Astrocyte (in vitro differentiated cells and primary cell): ENCODE results near the gene COG5. TPM values are rescaled to one million over a fixed set of nuclear protein-coding genes. Genes with fewer than 3 reads are reported as not detected.

Experiments
- DNase-seq: peaks from one replicate; pipeline ENCODE4 v3.0.0-alpha.2; 2010; ENCODE audit warnings: low read depth
- FAIRE-seq: peaks from 2 replicates; lab custom pipeline; 2011; peaks lifted over from hg19 to GRCh38; lab: Jason Lieb, UNC
- H2AFZ ChIP-seq: 2 replicates; pipeline ENCODE4 v1.6.0; 2012; ENCODE audit warnings: low read depth, low read length, inconsistent platforms
- H3K27ac ChIP-seq: 2 replicates; pipeline ENCODE4 v1.5.1; 2011; ENCODE audit warnings: low read depth, low read length, inconsistent platforms
- H3K27me3 ChIP-seq: 2 replicates; pipeline ENCODE4 v1.6.0; 2011; ENCODE audit warnings: low read length, inconsistent platforms; ENCODE audit not compliant: insufficient read depth
- H3K36me3 ChIP-seq: 2 replicates; pipeline ENCODE4 v1.5.1; 2011; ENCODE audit warnings: low read length, inconsistent platforms; ENCODE audit not compliant: insufficient read depth
- H3K4me1 ChIP-seq: 2 replicates; pipeline ENCODE4 v1.5.1; 2011; ENCODE audit warnings: low read length, inconsistent platforms; ENCODE audit not compliant: insufficient read depth
- H3K4me2 ChIP-seq: 2 replicates; pipeline ENCODE4 v1.6.0; 2012; ENCODE audit warnings: low read length, inconsistent platforms
- H3K4me3 ChIP-seq: 2 replicates; pipeline ENCODE4 v1.5.1; 2011; ENCODE audit warnings: low read depth, mild to moderate bottlenecking, low read length, inconsistent platforms; ENCODE audit not compliant: insufficient read depth
- H3K79me2 ChIP-seq: 2 replicates; pipeline ENCODE4 v1.6.0; 2012; ENCODE audit warnings: mild to moderate bottlenecking, low read length, inconsistent platforms; ENCODE audit not compliant: insufficient read depth
- H3K9ac ChIP-seq: 2 replicates; pipeline ENCODE4 v1.6.0; 2012; ENCODE audit warnings: mild to moderate bottlenecking, low read length, inconsistent platforms
- H3K9me3 ChIP-seq: 2 replicates; pipeline ENCODE4 v1.5.1; 2012; ENCODE audit warnings: low read depth, mild to moderate bottlenecking, low read length, inconsistent platforms; ENCODE audit not compliant: insufficient read depth
- H4K20me1 ChIP-seq: 2 replicates; pipeline ENCODE4 v1.6.0; 2012; ENCODE audit warnings: low read length, inconsistent platforms; ENCODE audit not compliant: insufficient read depth
- H3K27ac Mint-ChIP-seq: one replicate; pipeline ENCODE4 v1.8.0; 2021; ENCODE audit warnings: mild to moderate bottlenecking, mixed read lengths; ENCODE audit not compliant: unreplicated experiment
- H3K27me3 Mint-ChIP-seq: one replicate; pipeline ENCODE4 v1.8.0; 2021; ENCODE audit warnings: low read depth, mixed read lengths; ENCODE audit not compliant: unreplicated experiment
- H3K36me3 Mint-ChIP-seq: one replicate; pipeline ENCODE4 v1.8.0; 2021; ENCODE audit warnings: low read depth, mixed read lengths; ENCODE audit not compliant: unreplicated experiment
- H3K4me1 Mint-ChIP-seq: one replicate; pipeline ENCODE4 v1.8.0; 2021; ENCODE audit warnings: low read depth, mixed read lengths; ENCODE audit not compliant: unreplicated experiment
- H3K4me3 Mint-ChIP-seq: one replicate; pipeline ENCODE4 v1.8.0; 2021; ENCODE audit warnings: mild to moderate bottlenecking, moderate library complexity, mixed read lengths; ENCODE audit not compliant: unreplicated experiment
- H3K9me3 Mint-ChIP-seq: one replicate; pipeline ENCODE4 v1.8.0; 2021; ENCODE audit warnings: mild to moderate bottlenecking, mixed read lengths; ENCODE audit not compliant: unreplicated experiment
- CTCF ChIP-seq: IDR thresholded peaks from 2 replicates; pipeline ENCODE4 v1.5.1; 2011; ENCODE audit warnings: low read depth, mild to moderate bottlenecking, inconsistent platforms, low read length, moderate library complexity; ENCODE audit not compliant: insufficient read depth
- EZH2 ChIP-seq: IDR thresholded peaks from 2 replicates; pipeline ENCODE4 v1.6.1; 2012; ENCODE audit warnings: mild to moderate bottlenecking, low read length, inconsistent platforms; ENCODE audit not compliant: insufficient read depth
- total RNA-seq: library from RNA; stranded (reverse); gene quantifications from 2 replicates; pipeline ENCODE4 v1.2.1, GENCODE V29; 2021

COG5 gene
- total RNA-seq, 1 donor from 2014 or later, result 57.1 TPM

DNA sequence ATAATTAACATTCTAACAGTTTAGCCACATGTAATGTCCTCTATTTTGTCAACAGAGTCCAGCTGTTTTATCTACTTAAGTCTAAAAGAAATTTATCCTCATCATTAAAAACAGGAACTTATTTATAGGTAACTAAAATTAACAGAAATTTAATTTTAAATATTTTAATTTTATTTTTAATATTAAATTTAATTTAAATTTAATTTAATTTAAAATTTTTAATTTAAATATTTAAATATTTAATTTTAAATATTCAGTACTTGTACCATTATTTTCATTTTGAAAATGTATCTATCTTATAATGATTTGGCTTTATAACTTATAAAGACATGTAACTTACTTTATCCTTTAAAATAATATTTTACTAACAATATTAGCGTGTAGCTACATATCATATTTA, 94.9 kb downstream of the COG5 start:
- Histone ChIP-seq H3K27me3 (no peaks in the 10 kb centered on the region), H3K79me2 (no peaks in the 10 kb centered on the region), H3K4me2 (no peak overlapping the region), H3K4me1 (no peaks in the 10 kb centered on the region), H3K4me3 (no peak overlapping the region), H4K20me1 (peaks cover 6% of the 10 kb centered on the region), H2AFZ (no peak overlapping the region), H3K36me3 (no peaks in the 10 kb centered on the region), H3K9ac (no peak overlapping the region), H3K27ac (no peak overlapping the region), H3K9me3 (no peaks in the 10 kb centered on the region)
- DNase-seq (no peak), FAIRE-seq (no peak)
- TF ChIP-seq EZH2 (no peak), CTCF (no peak)
- Mint-ChIP-seq H3K9me3 (no peaks in the 10 kb centered on the region), H3K36me3 (no peaks in the 10 kb centered on the region), H3K4me1 (peaks cover 4% of the 10 kb centered on the region), H3K4me3 (no peak overlapping the region), H3K27me3 (no peaks in the 10 kb centered on the region), H3K27ac (no peak overlapping the region)

DNA sequence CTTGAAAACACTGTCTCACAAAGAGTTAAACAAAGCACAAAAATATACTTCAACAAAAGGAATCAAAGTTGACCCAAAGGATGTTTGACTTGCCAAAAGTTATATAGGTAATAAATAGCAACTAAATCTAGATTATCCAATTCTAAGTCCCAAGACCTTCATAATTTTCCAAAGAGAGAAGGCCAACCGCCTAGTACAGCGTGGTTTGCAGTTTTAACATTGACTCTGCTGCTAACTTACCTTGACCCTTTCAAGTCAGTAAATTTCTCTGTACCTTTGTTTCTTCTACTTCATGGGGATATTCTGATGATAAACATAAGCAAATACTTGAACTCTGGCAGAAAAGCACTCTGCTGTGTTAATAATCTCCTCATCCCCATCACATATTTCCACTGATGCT, 95.7 kb downstream of the COG5 start:
- H3K79me2 ChIP-seq, result no peaks in the 10 kb centered on the region
- Mint-ChIP-seq H3K9me3 (no peaks in the 10 kb centered on the region), H3K27ac (no peak overlapping the region), H3K4me1 (peaks cover 10% of the 10 kb centered on the region), H3K4me3 (no peak overlapping the region), H3K36me3 (no peaks in the 10 kb centered on the region), H3K27me3 (no peaks in the 10 kb centered on the region)
- no peaks in the 10 kb centered on the region for H3K9me3 ChIP-seq
- no peaks in the 10 kb centered on the region for H3K27me3 ChIP-seq
- no peaks in the 10 kb centered on the region for H3K4me1 ChIP-seq
- FAIRE-seq (no peak), DNase-seq (no peak)
- H3K4me2 ChIP-seq, result no peak overlapping the region
- H3K9ac ChIP-seq, result no peak overlapping the region
- H3K36me3 ChIP-seq, result no peaks in the 10 kb centered on the region
- H3K4me3 ChIP-seq, result no peak overlapping the region
- no peak overlapping the region for H3K27ac ChIP-seq
- peaks cover 7% of the 10 kb centered on the region for H4K20me1 ChIP-seq
- TF ChIP-seq EZH2 (no peak), CTCF (no peak)
- no peak overlapping the region for H2AFZ ChIP-seq

- Mint-ChIP-seq H3K4me3 (no peak overlapping the region), H3K27me3 (no peaks in the 10 kb centered on the region), H3K36me3 (no peaks in the 10 kb centered on the region), H3K9me3 (no peaks in the 10 kb centered on the region), H3K27ac (no peak overlapping the region), H3K4me1 (peaks cover 8% of the 10 kb centered on the region)
- Histone ChIP-seq H4K20me1 (peaks cover 16% of the 10 kb centered on the region), H3K9ac (no peak overlapping the region), H3K4me1 (no peaks in the 10 kb centered on the region), H3K79me2 (no peaks in the 10 kb centered on the region), H3K27ac (no peak overlapping the region), H3K9me3 (no peaks in the 10 kb centered on the region), H2AFZ (no peak overlapping the region), H3K4me2 (no peak overlapping the region), H3K27me3 (no peaks in the 10 kb centered on the region), H3K4me3 (no peak overlapping the region), H3K36me3 (no peaks in the 10 kb centered on the region)
- TF ChIP-seq CTCF (no peak), EZH2 (no peak)
- FAIRE-seq, result peak; percentile 13
- DNase-seq, result no peak
These were observed 99.0 kb downstream of the COG5 start for GRCh38 chr7:107464666-107465226.
